Superior temporal gyrus (tissue), 1 donor: Measurements from ENCODE around the gene SUGCT.
"Not testable (repeated sequence)": the region's sequence is repeated elsewhere in the genome, so short reads cannot be mapped to it uniquely, and the experiment has no call there.

Experiments used
- DNase-seq: peaks from one replicate; pipeline ENCODE4 v3.0.0-alpha.2; 2016; ENCODE audit errors: extremely low spot score

SUGCT gene

DNA sequence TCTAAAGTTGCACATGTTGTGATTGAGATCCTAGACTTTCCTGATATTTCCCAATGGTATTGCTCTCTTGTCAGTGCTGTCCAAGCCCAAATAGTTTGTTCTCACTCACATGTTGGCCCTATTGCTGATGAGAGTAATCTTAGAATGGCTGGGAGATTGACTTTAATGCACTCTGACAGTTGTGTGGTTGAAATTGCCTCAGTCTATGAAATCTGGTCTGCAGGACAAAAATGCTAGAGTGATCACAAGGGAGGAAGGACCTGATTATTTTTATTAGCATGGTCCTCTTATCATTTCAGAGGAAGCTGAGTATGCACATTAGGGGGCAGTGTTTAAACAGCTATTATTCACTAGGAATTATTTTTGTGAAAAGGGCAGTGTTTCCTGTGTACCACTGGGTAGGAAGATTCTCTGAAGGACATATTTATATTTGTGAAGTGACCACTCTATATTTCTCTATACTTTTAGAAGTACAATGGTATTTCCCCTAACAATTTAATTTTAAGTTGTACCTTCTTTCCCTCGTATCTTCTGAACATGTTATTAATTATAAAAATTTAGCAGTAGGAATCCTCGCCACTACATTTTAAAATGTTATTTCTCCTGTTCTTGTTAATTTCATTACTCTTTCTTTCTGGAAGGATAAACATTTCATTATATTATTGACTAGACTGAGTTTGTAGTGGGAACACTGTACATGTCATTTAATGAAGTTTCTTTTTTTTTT is 64.4 kb downstream of the SUGCT start:
- DNase-seq: no peak

DNA sequence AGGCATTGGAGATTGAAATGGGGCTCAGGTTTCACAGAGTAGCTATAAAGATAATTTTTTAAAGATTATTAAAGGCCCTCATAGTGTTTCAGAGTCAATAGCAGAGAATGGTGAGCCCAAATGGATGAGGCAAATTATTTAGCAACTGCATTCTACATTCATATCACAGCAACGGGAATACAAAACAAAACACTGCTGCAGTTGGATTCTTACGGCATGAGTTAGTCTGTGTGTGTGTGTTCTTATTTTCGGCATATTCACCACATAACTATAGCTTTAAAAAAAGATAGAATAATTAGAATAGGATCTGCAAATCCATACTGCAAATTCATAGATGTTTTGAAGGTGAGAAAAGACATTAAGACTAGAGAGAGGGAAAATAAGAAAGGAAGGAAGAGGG is 66.0 kb downstream of the SUGCT start:
- no peak for DNase-seq

DNA sequence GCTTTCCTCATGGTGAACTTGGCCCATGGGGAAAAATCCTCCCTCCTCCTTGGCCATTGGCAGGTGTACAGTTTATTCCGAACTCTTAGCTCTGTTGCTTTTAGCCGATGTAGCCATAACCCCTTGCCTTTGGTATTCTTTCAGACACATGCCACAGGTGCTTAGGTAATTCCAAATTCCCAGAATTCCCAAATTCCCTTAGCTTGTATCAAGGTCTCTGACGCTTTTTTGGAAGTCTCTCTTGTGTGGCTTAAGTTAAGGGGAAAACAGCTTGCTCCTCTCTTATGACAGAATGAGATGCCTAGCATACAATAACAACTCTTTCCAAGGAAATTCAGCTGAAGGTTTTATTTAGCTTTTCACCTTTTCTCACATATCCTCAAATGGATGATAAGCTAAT is 68.0 kb downstream of the SUGCT start:
- DNase-seq: no peak

DNA sequence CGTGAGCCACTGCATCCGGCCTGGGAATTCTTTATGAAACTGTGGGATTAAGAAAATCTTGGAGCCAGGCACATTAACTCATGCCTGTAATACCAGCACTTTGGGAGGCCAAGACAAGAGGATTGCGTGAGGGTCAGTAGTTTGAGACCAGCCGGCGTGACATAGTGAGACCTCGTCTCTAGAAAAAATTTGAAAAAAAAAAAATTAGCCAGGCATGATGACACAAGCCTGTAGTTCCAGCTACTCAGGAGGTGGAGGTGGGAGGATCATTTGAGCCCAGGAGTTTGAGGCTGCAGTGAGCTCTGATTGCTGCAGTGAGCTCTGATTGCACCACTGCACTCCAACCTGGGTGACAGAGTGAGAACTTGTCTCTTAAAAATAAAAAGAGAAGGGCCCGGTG is 69.8 kb downstream of the SUGCT start:
- no peak for DNase-seq

DNA sequence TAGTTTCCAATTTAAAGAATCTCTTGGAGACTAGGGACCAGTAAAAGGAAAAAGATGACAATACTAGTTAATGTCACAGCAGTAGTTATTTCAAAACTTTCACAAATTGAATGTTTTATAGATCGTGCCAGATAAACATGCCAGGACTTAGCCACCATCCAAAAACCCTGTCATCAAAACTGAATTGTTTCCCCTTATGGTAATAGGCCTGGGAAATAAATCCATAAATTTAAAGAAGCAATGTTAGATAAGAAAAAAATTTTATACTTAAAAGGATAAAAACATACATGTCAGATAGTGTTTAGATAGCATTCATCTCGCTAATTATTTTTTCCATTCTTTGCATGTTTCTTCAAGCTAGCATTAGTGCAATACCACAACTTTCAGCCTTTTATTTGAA is 71.2 kb downstream of the SUGCT start:
- DNase-seq: no peak

DNA sequence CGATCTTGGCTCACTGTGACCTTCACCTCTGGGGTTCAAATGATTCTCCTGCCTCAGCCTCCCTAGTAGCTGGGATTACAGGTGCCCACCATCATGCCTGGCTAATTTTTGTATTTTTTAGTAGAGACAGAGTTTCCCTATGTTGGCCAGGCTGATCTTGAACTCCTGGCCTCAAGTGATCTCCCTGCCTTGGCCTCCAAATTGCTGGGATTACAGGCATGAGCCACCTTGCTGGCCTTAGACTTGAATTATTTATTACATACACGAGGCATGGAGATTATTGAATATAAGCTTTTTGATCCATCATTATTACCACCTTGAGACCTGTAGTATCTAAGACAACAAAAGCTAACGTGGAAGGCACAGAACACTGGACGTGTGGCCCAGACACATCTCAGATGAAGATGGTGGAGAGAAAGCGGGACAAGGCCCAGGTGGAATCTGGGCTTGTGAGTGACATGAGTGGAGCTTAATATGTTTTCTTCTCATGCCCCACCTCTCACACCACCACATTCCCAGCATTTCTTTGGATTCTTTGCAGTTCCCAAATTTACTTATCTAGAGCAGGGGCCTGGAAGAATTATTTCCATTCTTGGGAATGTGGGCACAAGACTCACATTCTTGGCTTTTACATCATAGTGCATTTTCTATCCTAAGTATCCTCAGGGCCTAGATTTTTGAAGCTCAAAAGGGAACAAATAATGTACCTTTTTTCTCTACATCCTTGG is 76.6 kb downstream of the SUGCT start:
- DNase-seq: no peak

DNA sequence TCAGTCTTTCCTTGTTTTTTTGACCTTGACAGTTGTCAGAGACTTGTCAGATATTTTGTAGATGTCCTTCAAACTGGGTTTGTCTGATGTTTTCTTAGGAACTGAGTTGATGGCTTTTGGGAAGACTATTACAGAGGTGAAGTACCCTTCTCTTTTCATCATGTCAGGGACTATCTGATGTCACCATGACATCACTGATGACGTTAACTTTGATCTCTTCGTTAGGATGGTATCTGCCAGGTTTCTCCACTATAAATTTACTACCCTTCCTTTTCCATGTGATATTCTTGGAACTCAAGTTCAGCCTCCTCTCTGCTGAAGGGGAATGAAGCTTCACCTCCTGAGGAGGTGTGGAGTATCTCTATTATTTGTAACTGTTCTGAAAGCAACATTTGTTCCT is 78.5 kb downstream of the SUGCT start:
- no peak for DNase-seq

DNA sequence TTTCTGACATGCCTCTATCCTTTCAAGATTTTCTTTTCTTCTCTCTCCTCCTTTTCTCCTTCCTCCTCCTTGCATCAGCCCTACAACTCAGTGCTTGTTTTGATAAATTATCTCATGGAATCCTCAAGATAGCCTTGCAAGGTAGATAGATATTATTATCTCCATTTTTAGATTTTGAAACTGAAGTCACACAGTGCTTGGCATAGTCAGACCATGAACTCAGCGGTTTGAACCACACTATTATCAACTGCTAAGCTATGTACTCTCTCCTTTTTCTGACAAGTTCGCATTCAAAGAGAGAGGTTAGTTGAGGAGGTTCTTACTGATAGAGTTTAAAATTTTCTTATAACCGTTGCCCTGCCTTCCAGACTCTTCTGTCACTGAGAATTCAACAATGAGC is 79.1 kb downstream of the SUGCT start:
- no peak for DNase-seq

DNA sequence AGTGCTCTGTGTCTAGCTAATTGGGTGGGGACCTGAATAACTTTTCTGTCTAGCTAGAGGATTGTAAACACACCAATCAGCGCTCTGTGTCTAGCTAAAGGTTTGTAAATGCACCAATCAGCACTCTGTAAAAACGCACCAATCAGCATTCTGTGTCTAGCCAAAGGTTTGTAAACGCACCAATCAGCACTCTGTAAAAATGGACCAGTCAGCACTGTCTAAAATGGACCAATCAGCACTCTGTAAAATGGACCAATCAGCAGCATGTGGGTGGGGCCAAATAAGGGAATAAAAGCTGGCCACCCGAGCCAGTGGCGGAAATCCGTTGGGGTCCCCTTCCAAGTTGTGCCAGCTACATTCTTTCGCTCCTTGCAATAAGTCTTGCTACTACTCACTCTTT is 83.8 kb downstream of the SUGCT start:
- DNase-seq: not testable (repeated sequence)

DNA sequence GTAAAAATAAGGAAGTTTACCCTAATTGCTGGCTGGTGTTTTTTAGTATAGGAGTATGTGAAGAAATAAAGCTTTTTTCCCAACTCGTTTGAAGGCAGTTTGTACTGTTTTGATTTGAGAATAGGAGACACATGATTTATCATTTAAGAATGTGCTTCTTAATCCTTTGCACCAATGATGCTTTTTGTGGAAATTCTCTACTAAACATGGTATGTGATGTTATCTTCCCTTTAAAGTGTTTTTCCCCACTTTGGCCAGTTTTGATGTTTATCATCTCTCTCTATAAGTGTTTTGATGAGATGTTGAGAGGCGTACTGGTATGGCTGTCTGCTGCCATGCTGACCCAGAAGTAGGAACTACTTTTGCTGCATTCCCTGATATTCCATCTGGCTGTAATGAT is 85.1 kb downstream of the SUGCT start:
- DNase-seq: no peak

DNA sequence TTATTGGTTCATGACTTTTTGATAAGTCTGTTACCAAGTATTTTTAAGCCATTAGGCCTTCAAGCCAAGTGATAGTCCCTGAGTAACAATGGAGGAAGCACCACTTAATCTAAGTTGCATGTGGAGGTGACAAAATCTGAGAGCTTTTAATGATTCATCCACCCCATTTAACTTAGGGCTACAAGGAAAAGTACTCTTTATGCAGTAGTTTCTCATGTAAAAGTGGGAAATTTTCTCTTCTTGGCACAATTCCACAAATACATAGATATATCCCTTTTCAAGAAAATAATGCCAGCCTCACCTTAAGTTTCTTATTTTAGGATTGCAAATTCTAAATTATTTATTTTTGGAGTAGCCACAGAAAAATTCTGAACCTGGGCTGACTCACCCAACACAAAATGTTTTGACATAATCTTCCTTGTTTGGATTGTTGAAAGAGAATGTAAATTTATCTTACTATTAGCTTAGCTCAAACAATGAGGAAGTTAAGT is 85.7 kb downstream of the SUGCT start:
- DNase-seq: peak; percentile 6

DNA sequence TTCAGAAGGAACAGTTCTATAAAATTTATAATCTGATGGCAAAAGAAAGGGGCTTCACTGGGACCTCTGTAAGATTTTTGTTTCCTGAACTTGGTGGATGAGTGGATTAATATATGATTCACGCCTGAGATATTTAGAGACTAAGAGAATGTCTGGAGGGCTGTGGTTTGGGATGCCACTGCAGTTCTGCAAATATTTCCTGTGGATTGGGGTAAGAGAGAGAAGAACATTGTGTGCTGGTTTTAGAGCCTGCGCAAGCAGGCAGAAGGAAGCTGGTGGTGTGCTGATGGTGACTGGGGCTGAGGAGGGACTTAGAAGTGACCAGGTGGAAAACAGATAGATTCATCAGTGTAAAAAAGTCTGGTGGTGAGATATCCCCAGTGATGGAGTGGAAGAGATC is 87.0 kb downstream of the SUGCT start:
- DNase-seq: peak; percentile 7

DNA sequence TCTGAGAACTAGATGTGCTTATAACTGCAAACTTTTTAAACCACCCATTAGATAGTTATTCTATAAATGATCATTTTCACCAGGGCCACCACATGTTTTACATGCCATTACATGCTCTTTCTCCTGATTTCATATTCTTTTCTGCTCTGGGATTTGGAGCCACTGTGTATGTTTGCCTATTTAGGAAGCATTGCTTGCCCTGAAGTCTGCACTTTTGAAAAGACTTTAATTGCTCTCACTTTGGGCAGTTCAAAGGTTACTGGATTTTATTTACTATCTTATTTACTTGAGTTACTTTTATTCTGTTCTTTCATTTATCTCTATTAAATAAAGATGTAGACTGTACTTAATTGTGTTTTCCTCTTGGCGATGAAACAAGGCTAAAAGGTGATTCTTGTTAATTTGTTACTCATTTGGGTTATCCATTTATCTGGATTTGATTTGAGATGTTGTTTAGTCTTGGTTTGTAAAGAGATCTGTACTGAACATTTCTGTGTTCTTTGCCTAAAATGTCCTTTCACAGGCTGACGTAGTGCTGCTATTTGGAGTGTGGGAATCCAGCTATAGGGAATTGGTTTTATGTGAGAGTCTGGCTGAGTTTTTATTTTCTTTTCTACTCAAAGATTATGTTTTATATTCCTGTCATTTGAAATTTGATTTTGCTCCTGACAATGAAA is 88.8 kb downstream of the SUGCT start:
- peak; percentile 4 for DNase-seq

DNA sequence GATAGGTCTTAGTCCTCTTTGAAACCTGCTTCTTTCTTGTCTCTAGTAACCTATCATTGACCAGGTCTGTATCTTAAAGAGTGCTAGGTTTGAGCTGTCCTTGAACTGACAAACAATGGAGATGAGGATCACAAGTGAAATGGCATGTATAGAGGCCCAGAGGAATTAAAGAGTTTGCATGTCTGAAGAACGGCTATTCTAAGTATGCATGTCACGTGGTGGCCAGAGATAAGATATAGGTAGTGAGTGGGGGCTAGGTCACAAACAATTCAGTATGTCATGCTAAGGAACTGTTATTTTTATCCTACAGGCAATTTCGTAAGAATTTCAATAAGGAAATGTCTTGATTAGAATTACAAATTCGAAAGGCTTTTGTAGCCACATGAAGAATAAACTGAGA is 95.3 kb downstream of the SUGCT start:
- DNase-seq: no peak

DNA sequence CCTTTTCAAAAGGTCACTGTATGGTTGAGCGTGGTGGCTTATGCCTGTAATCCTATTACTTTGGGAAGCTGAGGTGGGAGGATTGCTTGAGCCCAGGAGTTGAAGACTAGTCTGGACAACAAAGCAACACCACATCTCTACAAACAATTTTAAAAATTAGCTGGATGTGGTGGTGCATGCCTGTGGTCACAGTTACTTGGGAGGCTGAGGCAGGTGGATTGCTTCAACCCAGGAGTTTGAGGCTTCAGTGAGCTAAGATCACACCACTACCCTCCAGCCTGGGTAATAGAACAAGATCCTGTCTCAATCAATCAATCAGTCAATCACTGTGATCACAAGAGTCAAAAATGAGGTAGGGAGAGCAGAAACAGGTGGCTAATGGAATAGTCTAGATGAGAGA is 97.0 kb downstream of the SUGCT start:
- DNase-seq: no peak

DNA sequence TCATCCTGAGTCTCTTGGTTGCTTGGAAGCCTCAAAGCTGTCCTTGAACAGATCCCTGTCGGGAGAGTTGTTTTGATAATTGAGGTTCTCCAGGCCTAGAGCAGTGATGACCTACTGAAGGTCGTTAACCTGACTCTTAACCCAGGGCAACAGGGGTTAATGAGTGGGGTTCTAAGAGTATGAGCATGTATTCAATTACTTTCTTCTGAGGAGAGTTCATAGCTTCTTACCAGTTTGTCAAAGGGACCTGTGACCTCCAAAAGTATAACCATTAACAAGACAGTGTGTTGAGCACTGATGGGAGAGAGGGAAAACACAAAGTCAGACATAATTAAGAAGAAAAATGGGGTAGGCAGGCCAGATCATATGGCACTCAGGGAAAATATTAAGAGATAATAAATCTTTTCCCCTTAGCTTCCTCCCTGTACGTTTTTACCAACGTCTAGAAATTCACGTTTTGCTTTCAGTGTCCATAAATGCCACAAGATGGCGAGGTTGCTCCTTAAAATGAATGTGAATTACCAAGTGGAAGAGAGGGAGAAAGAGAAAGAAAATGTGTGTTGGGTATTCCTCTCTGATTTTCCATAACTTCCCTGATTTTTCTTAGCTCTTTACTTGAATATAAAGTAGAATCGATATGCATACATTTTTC is 97.6 kb downstream of the SUGCT start:
- peak; percentile 86 for DNase-seq

DNA sequence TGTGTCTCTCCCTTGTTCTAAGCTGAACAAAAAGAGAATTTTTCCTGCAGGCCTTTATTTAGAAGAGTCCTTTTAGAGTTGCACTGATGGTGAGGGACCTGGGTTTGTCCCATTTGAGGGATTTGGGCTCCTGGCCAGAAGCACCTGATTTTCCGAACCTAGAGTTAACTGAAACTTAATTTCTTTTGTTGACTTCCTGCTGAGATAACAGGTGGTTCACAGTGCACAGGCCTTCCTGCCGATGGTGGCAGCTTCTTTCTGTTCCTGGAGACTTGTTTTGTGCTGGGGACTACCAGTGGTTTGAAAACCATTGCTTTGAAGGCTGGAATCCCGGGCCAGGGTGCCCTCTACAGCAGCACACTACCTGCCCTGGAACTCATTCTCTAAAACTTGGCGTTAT is 99.2 kb downstream of the SUGCT start:
- peak; percentile 3 for DNase-seq

DNA sequence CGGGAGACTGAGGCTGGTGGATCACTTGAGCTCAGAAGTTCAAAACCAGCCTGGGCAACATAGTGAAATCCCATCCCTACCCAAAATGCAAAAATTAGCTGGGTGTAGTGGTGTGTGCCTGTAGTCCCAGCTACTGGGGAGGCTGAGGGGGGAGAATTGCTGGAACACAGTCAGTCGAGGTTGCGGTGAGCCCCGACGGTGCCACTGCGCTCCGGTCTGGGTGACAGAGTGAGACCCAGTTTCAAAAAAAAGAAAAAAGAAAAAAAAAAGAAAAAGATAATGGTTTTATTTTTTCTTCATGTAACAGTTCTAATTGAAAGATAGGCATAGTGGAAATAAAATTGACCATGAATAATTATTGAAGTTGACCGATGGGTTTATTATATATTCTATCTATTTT is 99.9 kb downstream of the SUGCT start:
- DNase-seq: no peak

DNA sequence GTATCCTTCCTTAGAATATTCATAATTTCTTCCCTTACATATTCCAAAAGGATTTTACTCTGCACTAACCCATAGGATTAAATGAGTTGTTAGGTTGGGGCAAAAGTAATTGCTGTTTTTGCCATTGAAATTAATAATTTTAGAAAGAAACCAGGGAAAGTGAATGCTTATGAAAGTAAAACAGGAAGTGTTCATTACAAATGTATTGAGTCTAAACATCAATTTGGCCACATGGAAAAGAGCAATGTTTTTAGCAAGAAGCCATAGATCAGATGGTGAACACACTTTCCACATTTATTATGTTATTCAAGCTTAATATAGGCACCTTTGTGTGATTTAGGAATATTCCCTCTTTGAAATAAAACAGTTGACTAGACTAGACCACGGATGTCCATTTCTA is 102.9 kb downstream of the SUGCT start:
- no peak for DNase-seq

DNA sequence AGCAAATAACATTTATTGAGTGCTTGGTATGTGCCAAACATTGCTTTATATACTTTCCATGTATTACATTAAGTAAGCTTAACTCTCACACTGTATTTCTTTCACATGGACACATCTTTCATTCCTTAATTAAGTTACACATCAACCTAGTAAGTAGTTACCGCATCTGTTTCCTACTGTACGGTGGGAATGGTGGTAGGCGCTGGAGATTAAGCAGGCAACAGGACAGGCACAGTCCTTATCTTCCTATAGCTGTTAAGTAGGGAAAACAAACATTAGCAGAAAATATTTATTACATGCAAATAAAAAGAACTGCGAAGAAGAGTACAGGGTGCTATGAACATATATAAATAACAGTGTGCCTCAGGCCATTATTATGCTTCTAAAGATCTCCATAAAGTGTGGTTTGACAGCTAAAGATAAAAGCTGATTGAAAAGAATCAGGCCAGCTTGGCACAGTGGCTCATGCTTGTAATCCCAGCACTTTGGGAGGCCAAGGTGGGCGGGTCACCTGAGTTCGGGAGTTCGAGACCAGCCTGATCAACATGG is 105.0 kb downstream of the SUGCT start:
- no peak for DNase-seq

DNA sequence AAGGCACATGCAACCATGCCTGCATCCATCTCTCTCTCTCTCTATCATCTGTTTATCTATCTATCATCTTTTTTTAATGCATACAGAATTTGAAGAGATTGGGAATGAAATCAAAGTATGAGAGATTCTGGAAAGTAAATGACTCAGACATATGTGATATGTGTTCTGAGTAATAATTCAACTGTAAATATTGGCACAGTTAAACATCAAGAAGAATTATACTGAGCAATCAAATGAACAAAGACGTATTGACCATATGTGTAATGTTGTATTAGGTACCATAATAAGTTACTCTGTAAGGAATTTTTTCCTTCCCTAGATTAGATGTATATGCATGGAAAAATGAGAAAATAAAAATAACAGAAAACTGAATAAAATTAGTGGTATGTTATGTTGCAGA is 108.3 kb downstream of the SUGCT start:
- DNase-seq: no peak

DNA sequence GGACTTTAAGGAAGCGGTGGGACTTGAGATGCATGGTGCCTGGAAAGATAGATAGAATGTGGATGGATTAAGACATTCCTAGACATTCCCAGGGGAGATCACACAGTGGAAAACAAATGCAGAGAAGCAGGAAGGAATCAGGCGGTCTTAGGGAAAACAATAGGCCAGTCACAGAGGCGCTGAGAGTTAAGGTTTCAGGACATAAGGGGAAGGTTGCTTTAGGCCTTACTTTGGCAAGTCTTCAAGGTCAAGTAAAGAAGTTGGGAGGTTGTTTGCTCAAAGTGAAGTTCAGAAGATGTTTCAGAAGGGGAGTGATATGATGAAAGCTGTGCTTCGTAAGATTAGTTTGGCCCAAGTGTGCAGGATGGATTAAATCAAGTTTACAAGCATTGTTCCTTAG is 109.4 kb downstream of the SUGCT start:
- no peak for DNase-seq
